GM23338 (cell line): ENCODE measurements around the gene GPR63. TPM values are rescaled to one million over a fixed set of nuclear protein-coding genes. Genes with fewer than 3 reads are reported as not detected.

Experiments used
- ATAC-seq: fragments of 200-7000 bp; cut with Tn5 transposase; 3 replicates; pipeline ENCODE4 v1.9.1; 2020
- DNase-seq: peaks from one replicate; pipeline ENCODE4 v3.0.0-alpha.2; 2015; ENCODE audit warnings: low spot score
- H2AFZ ChIP-seq: fragments of 200-600 bp; sonication (generic); 2 replicates; pipeline ENCODE4 v1.8.0; 2016; ENCODE audit warnings: antibody characterized with exemption, mild to moderate bottlenecking, moderate library complexity
- H3F3A ChIP-seq: fragments of 200-600 bp; sonication (generic); replicated peaks from 2 replicates; pipeline ENCODE4 v1.8.0; 2017; ENCODE audit warnings: antibody characterized with exemption, mixed run types, low read depth
- H3K27ac ChIP-seq: fragments of 200-600 bp; sonication (generic); 2 replicates; pipeline ENCODE4 v1.6.1; 2016; ENCODE audit warnings: low read depth
- H3K27me3 ChIP-seq: fragments of 200-600 bp; sonication (generic); 2 replicates; pipeline ENCODE4 v1.8.0; 2016; ENCODE audit warnings: mild to moderate bottlenecking, mixed run types, moderate library complexity; ENCODE audit not compliant: insufficient read depth
- H3K36me3 ChIP-seq: fragments of 200-600 bp; sonication (generic); 2 replicates; pipeline ENCODE4 v1.8.0; 2016; ENCODE audit warnings: mild to moderate bottlenecking; ENCODE audit not compliant: insufficient read depth
- H3K4me1 ChIP-seq: fragments of 200-600 bp; sonication (generic); 2 replicates; pipeline ENCODE4 v1.8.0; 2016; ENCODE audit warnings: mild to moderate bottlenecking, moderate library complexity; ENCODE audit not compliant: insufficient read depth
- H3K4me2 ChIP-seq: fragments of 200-600 bp; sonication (generic); 2 replicates; pipeline ENCODE4 v1.7.1; 2017; ENCODE audit warnings: mixed run types
- H3K4me3 ChIP-seq: fragments of 200-600 bp; sonication (generic); 2 replicates; pipeline ENCODE4 v1.6.1; 2016; ENCODE audit warnings: mixed run types
- H3K79me2 ChIP-seq: fragments of 200-600 bp; sonication (generic); replicated peaks from 2 replicates; pipeline ENCODE4 v1.8.0; 2017; ENCODE audit warnings: mild to moderate bottlenecking; ENCODE audit not compliant: insufficient read depth
- H3K9me2 ChIP-seq: fragments of 200-600 bp; sonication (generic); 2 replicates; pipeline ENCODE4 v1.8.0; 2017; ENCODE audit not compliant: insufficient read depth
- H4K20me1 ChIP-seq: fragments of 200-600 bp; sonication (generic); replicated peaks from 2 replicates; pipeline ENCODE4 v1.8.0; 2017; ENCODE audit warnings: mild to moderate bottlenecking; ENCODE audit not compliant: insufficient read depth
- H3K27ac Mint-ChIP-seq: 2 replicates; pipeline ENCODE4 v1.8.0; 2020; ENCODE audit warnings: inconsistent platforms, mild to moderate bottlenecking, moderate library complexity, mixed read lengths
- H3K27me3 Mint-ChIP-seq: 3 replicates; pipeline ENCODE4 v1.8.0; 2022; ENCODE audit warnings: low read depth, mild to moderate bottlenecking, moderate library complexity, mixed read lengths, inconsistent platforms; ENCODE audit not compliant: insufficient read depth, poor library complexity
- H3K36me3 Mint-ChIP-seq: 3 replicates; pipeline ENCODE4 v1.8.0; 2021; ENCODE audit warnings: low read depth, mild to moderate bottlenecking, inconsistent platforms, moderate library complexity, mixed read lengths
- H3K4me1 Mint-ChIP-seq: 3 replicates; pipeline ENCODE4 v1.8.0; 2020; ENCODE audit warnings: mild to moderate bottlenecking, inconsistent platforms, mixed read lengths
- H3K4me3 Mint-ChIP-seq: 3 replicates; pipeline ENCODE4 v1.8.0; 2021; ENCODE audit warnings: moderate library complexity, mild to moderate bottlenecking, inconsistent platforms, mixed read lengths
- H3K9me3 Mint-ChIP-seq: 3 replicates; pipeline ENCODE4 v1.8.0; 2020; ENCODE audit warnings: moderate library complexity, mild to moderate bottlenecking, inconsistent platforms, mixed read lengths
- CREB1 ChIP-seq: fragments of 250-450 bp; sonication (Bioruptor Pico); IDR thresholded peaks from 2 replicates; pipeline ENCODE4 v1.5.0; 2020; ENCODE audit warnings: low read depth, mild to moderate bottlenecking, moderate library complexity
- EZH2 ChIP-seq: fragments of 200-600 bp; sonication (generic); IDR thresholded peaks from one replicate; pipeline ENCODE4 v1.8.0; 2017; ENCODE audit warnings: antibody characterized with exemption, mild to moderate bottlenecking, low read depth; ENCODE audit not compliant: unreplicated experiment
- EZH2phosphoT487 ChIP-seq: fragments of 200-600 bp; sonication (generic); IDR thresholded peaks from one replicate; pipeline ENCODE4 v1.8.1; 2018; ENCODE audit warnings: antibody characterized with exemption; ENCODE audit not compliant: unreplicated experiment
- JUNB ChIP-seq: IDR thresholded peaks from one replicate; pipeline ENCODE4 v1.6.1; 2016; ENCODE audit warnings: antibody characterized with exemption; ENCODE audit not compliant: unreplicated experiment
- NANOG ChIP-seq: IDR thresholded peaks from 2 replicates; pipeline ENCODE4 v1.6.1; 2016; ENCODE audit warnings: antibody characterized with exemption, borderline replicate concordance
- POLR2AphosphoS5 ChIP-seq: IDR thresholded peaks from 2 replicates; pipeline ENCODE4 v1.6.1; 2016; ENCODE audit warnings: antibody characterized with exemption, low read depth
- STAT1 ChIP-seq: IDR thresholded peaks from one replicate; pipeline ENCODE4 v1.6.1; 2016; ENCODE audit warnings: antibody characterized with exemption; ENCODE audit not compliant: unreplicated experiment
- ZNF114 ChIP-seq: fragments of 250-450 bp; sonication (Bioruptor Pico); IDR thresholded peaks from 2 replicates; pipeline ENCODE4 v1.5.0; 2020; ENCODE audit warnings: mild to moderate bottlenecking, moderate library complexity
- ZNF331 ChIP-seq: fragments of 250-450 bp; sonication (Bioruptor Pico); IDR thresholded peaks from 2 replicates; pipeline ENCODE4 v1.5.0; 2020; ENCODE audit warnings: low read depth, mild to moderate bottlenecking, moderate library complexity
- polyA plus RNA-seq: library from polyadenylated mRNA; unstranded; fragments of >200 nt; fragmentation: Nextera tagmentation; extraction: Ambion mirVana; gene quantifications from 2 replicates; pipeline ENCODE4 v1.2.1, GENCODE V29; 2016
- total RNA-seq: library from RNA; depleted of rRNA; stranded (reverse); fragments of >200 nt; shearing (Covaris generic); gene quantifications from 2 replicates; pipeline ENCODE4 v1.2.3, GENCODE V29; 2014
- TF ChIP-seq, protein P1 (sequence below): IDR thresholded peaks from 2 replicates; pipeline ENCODE4 v1.6.1; 2016; ENCODE audit warnings: antibody characterized with exemption
- TF ChIP-seq, protein P2 (sequence below), 2 experiments: fragments of 200-600 bp in 1 of 2; sonication (generic) in 1 of 2; conservative IDR thresholded peaks; 2 replicates each; pipeline versions ENCODE4 v1.5.1 to v1.6.1; 2016 to 2017; ENCODE audit warnings: antibody characterized with exemption in 2 of 2, low read depth in 2 of 2, mild to moderate bottlenecking in 2 of 2, moderate library complexity in 1 of 2
- TF ChIP-seq, protein P3 (sequence below): IDR thresholded peaks from one replicate; pipeline ENCODE4 v1.6.1; 2018; ENCODE audit warnings: antibody characterized with exemption; ENCODE audit not compliant: unreplicated experiment

The GPR63 gene
- total and polyA plus RNA-seq, 2 experiments from 2014 or later, result 5.4 to 19.3 TPM

DNA sequence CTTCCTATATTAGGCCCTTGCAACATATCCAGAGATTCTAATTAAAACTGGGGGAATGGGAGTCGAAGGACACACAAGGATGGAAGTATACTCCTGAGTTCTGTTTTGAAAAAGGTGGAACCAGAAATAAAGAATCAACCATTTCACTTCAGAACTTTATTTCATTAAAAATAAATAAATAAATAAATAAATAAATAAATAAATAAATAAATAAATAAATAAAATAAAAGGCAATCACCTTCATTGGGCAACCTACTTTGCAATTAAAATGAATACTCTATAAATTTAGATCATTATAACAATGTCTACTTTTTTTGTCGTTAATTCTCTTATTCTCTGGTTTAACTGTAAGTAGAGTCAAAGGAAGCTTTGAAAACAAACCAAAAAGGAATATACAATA, 25.6 kb downstream of the GPR63 start:
- H3K27ac ChIP-seq, result no peak overlapping the region
- H3K9me2 ChIP-seq, result no peaks in the 10 kb centered on the region
- Mint-ChIP-seq H3K4me1 (peaks cover 42% of the 10 kb centered on the region), H3K9me3 (no peaks in the 10 kb centered on the region), H3K27me3 (no peaks in the 10 kb centered on the region), H3K36me3 (no peaks in the 10 kb centered on the region), H3K4me3 (no peak overlapping the region), H3K27ac (no peak overlapping the region)
- peaks cover 86% of the 10 kb centered on the region for H3K79me2 ChIP-seq
- H3K4me2 ChIP-seq, result no peak overlapping the region
- no peak overlapping the region for H3K4me3 ChIP-seq
- peaks cover 32% of the 10 kb centered on the region for H3K4me1 ChIP-seq
- H3F3A ChIP-seq, result no peaks in the 10 kb centered on the region
- ATAC-seq (no peak), DNase-seq (no peak)
- TF ChIP-seq, protein P1, sequence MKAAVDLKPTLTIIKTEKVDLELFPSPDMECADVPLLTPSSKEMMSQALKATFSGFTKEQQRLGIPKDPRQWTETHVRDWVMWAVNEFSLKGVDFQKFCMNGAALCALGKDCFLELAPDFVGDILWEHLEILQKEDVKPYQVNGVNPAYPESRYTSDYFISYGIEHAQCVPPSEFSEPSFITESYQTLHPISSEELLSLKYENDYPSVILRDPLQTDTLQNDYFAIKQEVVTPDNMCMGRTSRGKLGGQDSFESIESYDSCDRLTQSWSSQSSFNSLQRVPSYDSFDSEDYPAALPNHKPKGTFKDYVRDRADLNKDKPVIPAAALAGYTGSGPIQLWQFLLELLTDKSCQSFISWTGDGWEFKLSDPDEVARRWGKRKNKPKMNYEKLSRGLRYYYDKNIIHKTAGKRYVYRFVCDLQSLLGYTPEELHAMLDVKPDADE, result no peak
- no peaks in the 10 kb centered on the region for H3K36me3 ChIP-seq
- no peaks in the 10 kb centered on the region for H3K27me3 ChIP-seq
- no peaks in the 10 kb centered on the region; the same call in 1 of the 2 replicates for H4K20me1 ChIP-seq
- H2AFZ ChIP-seq, result no peak overlapping the region

DNA sequence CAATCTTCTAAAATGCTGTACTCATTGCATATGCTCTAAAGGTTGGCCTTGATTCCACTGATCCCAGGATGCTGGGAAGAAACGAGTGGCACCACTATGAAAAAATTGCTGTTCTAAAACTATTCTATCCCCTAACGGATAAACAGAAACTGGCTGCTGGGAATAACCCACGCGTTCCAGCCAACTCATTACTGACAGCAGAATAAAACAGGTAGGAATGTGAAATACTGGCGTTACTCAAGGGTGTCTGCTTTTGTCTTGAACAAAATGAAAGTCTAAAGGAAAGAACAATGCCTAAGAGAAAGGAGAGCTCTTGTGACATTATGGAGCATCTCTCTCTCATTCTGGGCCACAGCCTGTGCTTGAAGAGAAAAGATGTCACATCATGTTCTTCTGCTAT, 26.1 kb downstream of the GPR63 start:
- H3K4me1 Mint-ChIP-seq, result peaks cover 36% of the 10 kb centered on the region
- Histone ChIP-seq H3K4me2 (no peak overlapping the region; the same call in 1 of the 2 replicates), H3K36me3 (no peaks in the 10 kb centered on the region), H3K79me2 (peaks cover 86% of the 10 kb centered on the region), H3K9me2 (no peaks in the 10 kb centered on the region), H2AFZ (no peak overlapping the region), H3K4me3 (no peak overlapping the region), H4K20me1 (no peaks in the 10 kb centered on the region; the same call in 1 of the 2 replicates), H3K4me1 (peaks cover 28% of the 10 kb centered on the region), H3K27me3 (no peaks in the 10 kb centered on the region), H3K27ac (no peak overlapping the region), H3F3A (no peaks in the 10 kb centered on the region)
- H3K27ac Mint-ChIP-seq, result peak overlapping the region; percentile 33; the same call in 1 of the 2 replicates
- DNase-seq (peak; percentile 30), ATAC-seq (peak; percentile 34; the same call in 2 of the 3 replicates)
- no peak overlapping the region for H3K4me3 Mint-ChIP-seq
- H3K9me3 Mint-ChIP-seq, result no peaks in the 10 kb centered on the region
- H3K27me3 Mint-ChIP-seq, result no peaks in the 10 kb centered on the region
- no peaks in the 10 kb centered on the region for H3K36me3 Mint-ChIP-seq
- TF ChIP-seq EZH2phosphoT487 (no peak), ZNF331 (CRISPR knock-in tag) (no peak), CREB1 (CRISPR knock-in tag) (no peak), STAT1 (no peak), JUNB (no peak), NANOG (no peak), ZNF114 (CRISPR knock-in tag) (no peak), POLR2AphosphoS5 (no peak), EZH2 (no peak)
- TF ChIP-seq, protein P1, result no peak
- TF ChIP-seq, protein P2, sequence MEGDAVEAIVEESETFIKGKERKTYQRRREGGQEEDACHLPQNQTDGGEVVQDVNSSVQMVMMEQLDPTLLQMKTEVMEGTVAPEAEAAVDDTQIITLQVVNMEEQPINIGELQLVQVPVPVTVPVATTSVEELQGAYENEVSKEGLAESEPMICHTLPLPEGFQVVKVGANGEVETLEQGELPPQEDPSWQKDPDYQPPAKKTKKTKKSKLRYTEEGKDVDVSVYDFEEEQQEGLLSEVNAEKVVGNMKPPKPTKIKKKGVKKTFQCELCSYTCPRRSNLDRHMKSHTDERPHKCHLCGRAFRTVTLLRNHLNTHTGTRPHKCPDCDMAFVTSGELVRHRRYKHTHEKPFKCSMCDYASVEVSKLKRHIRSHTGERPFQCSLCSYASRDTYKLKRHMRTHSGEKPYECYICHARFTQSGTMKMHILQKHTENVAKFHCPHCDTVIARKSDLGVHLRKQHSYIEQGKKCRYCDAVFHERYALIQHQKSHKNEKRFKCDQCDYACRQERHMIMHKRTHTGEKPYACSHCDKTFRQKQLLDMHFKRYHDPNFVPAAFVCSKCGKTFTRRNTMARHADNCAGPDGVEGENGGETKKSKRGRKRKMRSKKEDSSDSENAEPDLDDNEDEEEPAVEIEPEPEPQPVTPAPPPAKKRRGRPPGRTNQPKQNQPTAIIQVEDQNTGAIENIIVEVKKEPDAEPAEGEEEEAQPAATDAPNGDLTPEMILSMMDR (conservative IDR thresholded peaks at IDR 0.05; ENCODE audit: low read depth in 2 of 2), result no peak
- TF ChIP-seq, protein P3, sequence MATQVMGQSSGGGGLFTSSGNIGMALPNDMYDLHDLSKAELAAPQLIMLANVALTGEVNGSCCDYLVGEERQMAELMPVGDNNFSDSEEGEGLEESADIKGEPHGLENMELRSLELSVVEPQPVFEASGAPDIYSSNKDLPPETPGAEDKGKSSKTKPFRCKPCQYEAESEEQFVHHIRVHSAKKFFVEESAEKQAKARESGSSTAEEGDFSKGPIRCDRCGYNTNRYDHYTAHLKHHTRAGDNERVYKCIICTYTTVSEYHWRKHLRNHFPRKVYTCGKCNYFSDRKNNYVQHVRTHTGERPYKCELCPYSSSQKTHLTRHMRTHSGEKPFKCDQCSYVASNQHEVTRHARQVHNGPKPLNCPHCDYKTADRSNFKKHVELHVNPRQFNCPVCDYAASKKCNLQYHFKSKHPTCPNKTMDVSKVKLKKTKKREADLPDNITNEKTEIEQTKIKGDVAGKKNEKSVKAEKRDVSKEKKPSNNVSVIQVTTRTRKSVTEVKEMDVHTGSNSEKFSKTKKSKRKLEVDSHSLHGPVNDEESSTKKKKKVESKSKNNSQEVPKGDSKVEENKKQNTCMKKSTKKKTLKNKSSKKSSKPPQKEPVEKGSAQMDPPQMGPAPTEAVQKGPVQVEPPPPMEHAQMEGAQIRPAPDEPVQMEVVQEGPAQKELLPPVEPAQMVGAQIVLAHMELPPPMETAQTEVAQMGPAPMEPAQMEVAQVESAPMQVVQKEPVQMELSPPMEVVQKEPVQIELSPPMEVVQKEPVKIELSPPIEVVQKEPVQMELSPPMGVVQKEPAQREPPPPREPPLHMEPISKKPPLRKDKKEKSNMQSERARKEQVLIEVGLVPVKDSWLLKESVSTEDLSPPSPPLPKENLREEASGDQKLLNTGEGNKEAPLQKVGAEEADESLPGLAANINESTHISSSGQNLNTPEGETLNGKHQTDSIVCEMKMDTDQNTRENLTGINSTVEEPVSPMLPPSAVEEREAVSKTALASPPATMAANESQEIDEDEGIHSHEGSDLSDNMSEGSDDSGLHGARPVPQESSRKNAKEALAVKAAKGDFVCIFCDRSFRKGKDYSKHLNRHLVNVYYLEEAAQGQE, result no peak
